Measurements from ENCODE around the gene CEP135.

DNA sequence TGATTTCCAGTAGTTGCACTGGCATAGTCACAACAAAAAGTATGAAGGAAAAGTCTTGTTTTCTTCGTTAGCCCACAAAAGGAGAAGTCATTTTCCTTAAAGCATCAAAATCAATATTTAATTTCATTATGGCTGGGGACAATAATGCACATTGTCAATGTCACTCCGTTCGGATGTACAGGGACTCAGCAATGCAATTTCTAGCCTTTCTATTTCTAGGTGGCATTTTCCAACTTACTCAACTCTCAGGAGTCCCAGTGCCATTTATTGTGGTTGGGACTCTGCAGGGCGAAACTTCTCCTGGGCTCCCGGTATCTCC is 99.6 kb downstream of the CEP135 start:
- TF ChIP-seq, protein P1, sequence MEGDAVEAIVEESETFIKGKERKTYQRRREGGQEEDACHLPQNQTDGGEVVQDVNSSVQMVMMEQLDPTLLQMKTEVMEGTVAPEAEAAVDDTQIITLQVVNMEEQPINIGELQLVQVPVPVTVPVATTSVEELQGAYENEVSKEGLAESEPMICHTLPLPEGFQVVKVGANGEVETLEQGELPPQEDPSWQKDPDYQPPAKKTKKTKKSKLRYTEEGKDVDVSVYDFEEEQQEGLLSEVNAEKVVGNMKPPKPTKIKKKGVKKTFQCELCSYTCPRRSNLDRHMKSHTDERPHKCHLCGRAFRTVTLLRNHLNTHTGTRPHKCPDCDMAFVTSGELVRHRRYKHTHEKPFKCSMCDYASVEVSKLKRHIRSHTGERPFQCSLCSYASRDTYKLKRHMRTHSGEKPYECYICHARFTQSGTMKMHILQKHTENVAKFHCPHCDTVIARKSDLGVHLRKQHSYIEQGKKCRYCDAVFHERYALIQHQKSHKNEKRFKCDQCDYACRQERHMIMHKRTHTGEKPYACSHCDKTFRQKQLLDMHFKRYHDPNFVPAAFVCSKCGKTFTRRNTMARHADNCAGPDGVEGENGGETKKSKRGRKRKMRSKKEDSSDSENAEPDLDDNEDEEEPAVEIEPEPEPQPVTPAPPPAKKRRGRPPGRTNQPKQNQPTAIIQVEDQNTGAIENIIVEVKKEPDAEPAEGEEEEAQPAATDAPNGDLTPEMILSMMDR (IDR thresholded peaks at IDR 0.05; ENCODE audit: insufficient read depth, low read depth, low read length), result no peak
- no peak for TF ChIP-seq EZH2 (IDR thresholded peaks at IDR 0.05; ENCODE audit: insufficient read depth, low read length)

Data from astrocyte (in vitro differentiated cells and primary cell).